ENCODE results near the gene STOX1. TPM values are rescaled to one million over a fixed set of nuclear protein-coding genes. Genes with fewer than 3 reads are reported as not detected.

STOX1 gene
- total and polyA plus RNA-seq, 2 of the 8 experiments (the other 6 are each of a cell fraction or from before 2014, with no cell fraction given) = 0.92 to 2.6 TPM

DNA sequence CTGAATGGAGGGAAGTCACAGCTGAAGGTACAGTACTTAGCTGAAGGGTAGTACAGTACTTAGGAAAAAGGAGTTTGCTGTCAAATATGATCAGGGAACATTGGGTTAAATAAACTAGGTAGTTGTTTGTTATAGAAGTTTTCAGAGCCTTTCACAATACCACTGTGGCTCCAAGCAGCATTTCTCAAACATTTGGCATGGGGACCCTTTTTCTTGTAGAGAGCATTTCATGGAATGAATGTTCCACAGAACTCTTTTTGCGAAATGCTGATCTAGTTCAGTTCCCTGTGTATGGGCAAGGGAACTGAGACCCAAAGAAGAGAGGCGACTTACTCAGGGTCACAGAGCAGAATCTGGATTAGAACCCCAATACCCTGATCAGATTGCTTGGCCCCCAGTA lies 42.3 kb downstream of the STOX1 start:
- no peak overlapping the region for H4K5ac ChIP-seq (ENCODE audit: insufficient read length, low read depth, low read length)
- no peak overlapping the region for H3K23ac ChIP-seq (ENCODE audit: insufficient read length)
- H2BK12ac ChIP-seq (ENCODE audit: low read depth, low read length) = no peak overlapping the region
- H3K4ac ChIP-seq (replicated peaks; ENCODE audit: insufficient read length, low read depth, low read length) = no peak overlapping the region
- no peaks in the 10 kb centered on the region for H4K20me1 ChIP-seq (replicated peaks in 1 of 2; ENCODE audit: control insufficient read depth in 1 of 2, insufficient read depth in 2 of 2, low read length in 2 of 2)
- H3K36me3 ChIP-seq (ENCODE audit: control insufficient read depth in 2 of 4, insufficient read depth in 4 of 4, low read length in 3 of 4) = no peaks in the 10 kb centered on the region
- no peak overlapping the region for H3K4me2 ChIP-seq (ENCODE audit: insufficient read depth in 1 of 2, low read depth in 2 of 2, low read length in 2 of 2)
- no peak overlapping the region for H2BK5ac ChIP-seq (ENCODE audit: low read depth, low read length)
- no peak overlapping the region for H3K14ac ChIP-seq (ENCODE audit: insufficient read length)
- no peak overlapping the region for H3K18ac ChIP-seq (ENCODE audit: extremely low read depth, low read length)
- WGBS, 2 experiments (ENCODE audit: extremely low coverage in 1 of 2, insufficient coverage in 1 of 2, insufficient read length in 1 of 2, insufficient replicate concordance in 2 of 2, low coverage in 1 of 2, low lambda C conversion rate in 2 of 2, missing lambda C conversion rate in 1 of 2) = 74% methylated on average over 2 of the region's 2 CpGs; no CpG with 5 or more reads in 1 of the 2 experiments
- H2BK15ac ChIP-seq (ENCODE audit: low read length) = no peak overlapping the region
- no peak overlapping the region for H3K9ac ChIP-seq (replicated peaks in 1 of 4; ENCODE audit: extremely low read depth in 1 of 4, low read depth in 3 of 4, low read length in 3 of 4)
- H3K56ac ChIP-seq (replicated peaks; ENCODE audit: insufficient read length, low read depth, low read length) = no peak overlapping the region
- no peak overlapping the region for H4K8ac ChIP-seq (ENCODE audit: extremely low read depth, insufficient read depth, low read length)
- no peaks in the 10 kb centered on the region for H3K23me2 ChIP-seq (ENCODE audit: low read depth, low read length)
- DNase-seq (ENCODE audit: low read depth in 1 of 2, low spot score in 2 of 2) = no peak
- no peak overlapping the region for H2AFZ ChIP-seq (ENCODE audit: low read length)
- no peaks in the 10 kb centered on the region for H3K79me1 ChIP-seq (ENCODE audit: low read depth, low read length)
- H3K4me1 ChIP-seq (replicated peaks in 1 of 4; ENCODE audit: control insufficient read depth in 3 of 4, insufficient read depth in 4 of 4, low read length in 3 of 4) = peaks cover 0 to 13% (median 7%) of the 10 kb centered on the region in 4 experiments; a peak in 4 of 7 replicates
- FAIRE-seq = no peak
- H3K27me3 ChIP-seq (replicated peaks in 1 of 4; ENCODE audit: control insufficient read depth in 3 of 4, extremely low read depth in 1 of 4, insufficient read depth in 3 of 4, low read length in 3 of 4) = no peaks in the 10 kb centered on the region
- H3K4me3 ChIP-seq (ENCODE audit: extremely low read depth in 1 of 4, insufficient read depth in 2 of 4, low read depth in 3 of 4, low read length in 4 of 4) = no peak overlapping the region
- no peaks in the 10 kb centered on the region for H3K79me2 ChIP-seq (ENCODE audit: control insufficient read depth in 1 of 2, insufficient read depth in 2 of 2, low read length in 2 of 2)
- ChIA-PET POLR2A (ENCODE audit: partially characterized antibody) (no interaction called here), CTCF (ENCODE audit: partially characterized antibody) (no interaction called here)
- no peak overlapping the region for H2BK120ac ChIP-seq (replicated peaks; ENCODE audit: low read depth, low read length)
- no peak overlapping the region for H3K27ac ChIP-seq (ENCODE audit: low read depth, low read length)
- peaks cover 8 to 21% of the 10 kb centered on the region in 2 experiments for H3K9me3 ChIP-seq (ENCODE audit: insufficient read depth in 2 of 2, low read depth in 1 of 2, low read length in 1 of 2)
- no peak overlapping the region for H2BK20ac ChIP-seq (ENCODE audit: low read length)
- no peak overlapping the region for H4K91ac ChIP-seq (replicated peaks; ENCODE audit: insufficient read length, low read length)
- no peak overlapping the region for H2AK5ac ChIP-seq (ENCODE audit: low read depth, low read length)
- TF ChIP-seq TCF12 (IDR thresholded peaks at IDR 0.05; ENCODE audit: low read depth, low read length) = no peak
- TF ChIP-seq BACH1 (IDR thresholded peaks at IDR 0.05; ENCODE audit: low read length) = no peak
- TF ChIP-seq, protein P1, sequence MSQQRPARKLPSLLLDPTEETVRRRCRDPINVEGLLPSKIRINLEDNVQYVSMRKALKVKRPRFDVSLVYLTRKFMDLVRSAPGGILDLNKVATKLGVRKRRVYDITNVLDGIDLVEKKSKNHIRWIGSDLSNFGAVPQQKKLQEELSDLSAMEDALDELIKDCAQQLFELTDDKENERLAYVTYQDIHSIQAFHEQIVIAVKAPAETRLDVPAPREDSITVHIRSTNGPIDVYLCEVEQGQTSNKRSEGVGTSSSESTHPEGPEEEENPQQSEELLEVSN (IDR thresholded peaks at IDR 0.05) = no peak
- no peak for TF ChIP-seq RBBP5 (IDR thresholded peaks at IDR 0.05; ENCODE audit: borderline replicate concordance, low read depth, low read length)
- no peak for TF ChIP-seq SRF (IDR thresholded peaks at IDR 0.05; ENCODE audit: low read depth, low read length)
- TF ChIP-seq ZNF274 (IDR thresholded peaks at IDR 0.05; ENCODE audit: borderline replicate concordance, extremely low read depth, low read length) = no peak
- no peak for TF ChIP-seq EGR1 (IDR thresholded peaks at IDR 0.05; ENCODE audit: borderline replicate concordance, low read depth, low read length)
- TF ChIP-seq GABPA (IDR thresholded peaks at IDR 0.05; ENCODE audit: borderline replicate concordance, insufficient read depth, low read length) = no peak
- no peak for TF ChIP-seq POU5F1 (IDR thresholded peaks at IDR 0.05; ENCODE audit: low read depth, low read length)
- no peak for TF ChIP-seq CTBP2 (IDR thresholded peaks at IDR 0.05; ENCODE audit: borderline replicate concordance, insufficient read depth, insufficient read length, low read length)
- no peak for TF ChIP-seq PHF8 (conservative IDR thresholded peaks at IDR 0.05; ENCODE audit: low read depth, low read length)
- no peak for TF ChIP-seq BRCA1 (IDR thresholded peaks at IDR 0.05; ENCODE audit: low read depth, low read length)
- TF ChIP-seq CHD2 (IDR thresholded peaks at IDR 0.05; ENCODE audit: low read length) = no peak
- TF ChIP-seq HDAC2 (IDR thresholded peaks at IDR 0.05; ENCODE audit: borderline replicate concordance in 1 of 2, low read depth in 2 of 2, low read length in 2 of 2) = no peak

Data from H1 (cell line).